ENCODE measurements around the gene TCF4.

Gene TCF4

GRCh38 chr18:55404136-55404830 lies 183.7 kb downstream of the TCF4 start:
- no peak for DNase-seq

GRCh38 chr18:55403421-55403949 lies 184.5 kb downstream of the TCF4 start:
- DNase-seq: no peak

- peak; percentile 64 for DNase-seq
These were observed 185.1 kb downstream of the TCF4 start for GRCh38 chr18:55402731-55403405.

GRCh38 chr18:55401638-55402191 lies 186.3 kb downstream of the TCF4 start:
- peak; percentile 95 for DNase-seq

GRCh38 chr18:55400590-55401541 lies 187.1 kb downstream of the TCF4 start:
- DNase-seq: no peak

GRCh38 chr18:55400081-55400480 lies 187.9 kb downstream of the TCF4 start:
- DNase-seq: no peak

- DNase-seq: no peak
These were observed 189.1 kb downstream of the TCF4 start for GRCh38 chr18:55398858-55399257.

GRCh38 chr18:55396979-55397378 lies 191.0 kb downstream of the TCF4 start:
- DNase-seq: no peak

GRCh38 chr18:55396267-55396905 lies 191.6 kb downstream of the TCF4 start:
- no peak for DNase-seq

GRCh38 chr18:55395799-55396198 lies 192.2 kb downstream of the TCF4 start:
- no peak for DNase-seq

- DNase-seq: no peak
These were observed 197.1 kb downstream of the TCF4 start for GRCh38 chr18:55390898-55391297.

GRCh38 chr18:55387139-55387984 lies 200.6 kb downstream of the TCF4 start:
- no peak for DNase-seq

- no peak for DNase-seq
These were observed 201.4 kb downstream of the TCF4 start for GRCh38 chr18:55386545-55386944.

GRCh38 chr18:55385770-55386169 lies 202.2 kb downstream of the TCF4 start:
- no peak for DNase-seq

GRCh38 chr18:55384551-55385275 lies 203.3 kb downstream of the TCF4 start:
- DNase-seq: peak; percentile 41

- DNase-seq: no peak
These were observed 203.9 kb downstream of the TCF4 start for GRCh38 chr18:55384115-55384514.

- no peak for DNase-seq
These were observed 205.7 kb downstream of the TCF4 start for GRCh38 chr18:55382277-55382805.

- DNase-seq: peak; percentile 93
These were observed 206.7 kb downstream of the TCF4 start for GRCh38 chr18:55381277-55381676.

- peak; percentile 78 for DNase-seq
These were observed 207.4 kb downstream of the TCF4 start for GRCh38 chr18:55380589-55380988.

- no peak for DNase-seq
These were observed 211.6 kb downstream of the TCF4 start for GRCh38 chr18:55376387-55376786.
